Activated naive CD4-positive, alpha-beta T cell treated with anti-CD3 and anti-CD28 coated beads, Interleukin-2, amount 50 U/mL, for 24 hours (primary cell): ENCODE data around the gene MS4A8.
"Not testable (repeated sequence)": the region's sequence is repeated elsewhere in the genome, so short reads cannot be mapped to it uniquely, and the experiment has no call there.

Source experiments
- H3K27ac Mint-ChIP-seq: one replicate; pipeline ENCODE4 v1.8.0; 2021; ENCODE audit warnings: mild to moderate bottlenecking, mixed read lengths
- H3K27me3 Mint-ChIP-seq: one replicate; pipeline ENCODE4 v1.8.0; 2021; ENCODE audit warnings: mixed read lengths
- H3K36me3 Mint-ChIP-seq: one replicate; pipeline ENCODE4 v1.8.0; 2021; ENCODE audit warnings: mixed read lengths
- H3K4me1 Mint-ChIP-seq: one replicate; pipeline ENCODE4 v1.8.0; 2021; ENCODE audit warnings: mixed read lengths
- H3K4me3 Mint-ChIP-seq: one replicate; pipeline ENCODE4 v1.8.0; 2021; ENCODE audit warnings: mild to moderate bottlenecking, mixed read lengths
- H3K9me3 Mint-ChIP-seq: one replicate; pipeline ENCODE4 v1.8.0; 2021; ENCODE audit warnings: mixed read lengths

The MS4A8 gene

DNA sequence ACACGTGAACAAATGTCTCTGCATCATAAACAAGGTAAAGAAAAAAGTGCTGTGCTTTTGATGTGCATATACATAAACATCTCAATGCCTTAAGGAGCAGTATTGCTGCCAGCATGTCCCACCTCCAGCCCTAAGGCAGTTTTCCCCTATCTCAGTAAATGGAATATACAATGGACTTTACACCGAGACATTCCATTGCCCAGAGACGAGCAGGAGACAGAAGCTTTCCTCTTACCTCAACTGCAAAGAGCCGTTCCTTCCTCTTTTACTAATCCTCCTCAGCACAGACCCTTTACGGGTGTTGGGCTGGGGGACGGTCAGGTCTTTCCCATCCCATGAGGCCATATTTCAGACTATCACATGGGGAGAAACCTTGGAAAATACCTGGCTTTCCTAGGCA lies 14.0 kb downstream of the MS4A8 start:
- H3K27me3 Mint-ChIP-seq = peaks cover 16% of the 10 kb centered on the region
- H3K9me3 Mint-ChIP-seq = not testable (repeated sequence)

DNA sequence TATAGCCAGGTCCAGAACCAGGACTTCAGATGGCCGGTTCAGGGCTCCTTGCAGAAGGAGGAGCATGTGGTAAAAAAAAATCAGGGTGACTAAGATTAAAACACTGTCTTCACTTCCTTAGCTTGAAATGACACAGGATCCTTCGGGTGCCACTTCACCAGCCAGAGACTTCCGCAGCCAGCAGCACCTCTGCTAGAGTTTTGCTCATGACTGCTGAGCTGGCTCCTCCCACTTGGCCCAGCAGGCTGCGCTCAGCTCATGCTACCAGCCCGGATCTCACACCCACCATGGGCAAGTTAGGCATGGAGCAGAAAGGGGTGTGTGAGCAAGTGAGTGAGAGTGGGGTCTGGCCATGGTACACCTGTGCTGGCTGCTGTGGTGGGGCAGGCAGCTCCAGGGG lies 18.5 kb downstream of the MS4A8 start:
- Mint-ChIP-seq H3K36me3 (no peaks in the 10 kb centered on the region), H3K4me3 (no peak overlapping the region), H3K4me1 (no peaks in the 10 kb centered on the region), H3K9me3 (peaks cover 9% of the 10 kb centered on the region), H3K27ac (no peak overlapping the region), H3K27me3 (peaks cover 15% of the 10 kb centered on the region)

More for the DNA sequence above, 14.0 kb downstream of the MS4A8 start:
- not testable (repeated sequence) for H3K4me1 Mint-ChIP-seq, H3K27ac Mint-ChIP-seq, H3K4me3 Mint-ChIP-seq, H3K36me3 Mint-ChIP-seq

DNA sequence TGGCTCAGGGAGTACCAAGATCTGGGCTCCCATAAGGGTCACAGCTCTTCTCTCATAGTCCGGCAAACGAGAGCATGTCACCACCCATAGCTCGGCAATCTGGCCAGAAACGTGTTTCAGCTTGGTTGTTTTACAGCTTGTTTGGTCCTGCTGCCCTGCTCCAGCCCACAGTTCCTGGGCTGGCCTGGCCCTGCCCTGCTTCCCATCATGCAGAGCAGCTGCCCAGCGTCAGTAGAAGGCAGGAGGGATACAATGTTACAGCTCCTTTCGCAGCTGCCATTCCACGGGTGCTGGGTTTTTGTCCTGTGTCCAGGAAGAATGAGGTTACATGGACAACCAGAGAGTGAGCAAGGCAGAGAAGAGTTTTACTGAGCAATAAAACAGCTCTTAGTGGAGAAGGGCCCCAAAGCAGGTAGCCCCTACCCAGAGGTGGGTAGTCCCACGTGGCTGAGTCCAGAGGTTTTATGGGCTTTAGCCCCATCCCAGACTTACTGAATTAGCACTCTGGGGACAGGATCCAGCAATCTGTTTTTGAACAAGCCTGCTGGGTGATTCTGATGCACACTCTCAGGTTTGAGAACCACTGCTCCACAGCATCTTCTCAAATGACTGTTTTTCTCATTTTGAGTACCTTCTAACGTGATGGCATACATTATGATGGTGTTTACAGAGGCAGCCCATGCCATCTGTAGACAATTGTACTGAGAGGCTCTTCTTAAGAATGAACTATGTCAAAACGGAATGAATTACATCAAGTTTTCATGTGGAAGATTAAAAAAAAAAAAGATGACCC lies 19.3 kb downstream of the MS4A8 start:
- H3K27me3 Mint-ChIP-seq = peaks cover 12% of the 10 kb centered on the region
- no peaks in the 10 kb centered on the region for H3K36me3 Mint-ChIP-seq
- H3K27ac Mint-ChIP-seq = no peak overlapping the region
- H3K4me1 Mint-ChIP-seq = no peaks in the 10 kb centered on the region
- H3K4me3 Mint-ChIP-seq = no peak overlapping the region
- peaks cover 9% of the 10 kb centered on the region for H3K9me3 Mint-ChIP-seq

DNA sequence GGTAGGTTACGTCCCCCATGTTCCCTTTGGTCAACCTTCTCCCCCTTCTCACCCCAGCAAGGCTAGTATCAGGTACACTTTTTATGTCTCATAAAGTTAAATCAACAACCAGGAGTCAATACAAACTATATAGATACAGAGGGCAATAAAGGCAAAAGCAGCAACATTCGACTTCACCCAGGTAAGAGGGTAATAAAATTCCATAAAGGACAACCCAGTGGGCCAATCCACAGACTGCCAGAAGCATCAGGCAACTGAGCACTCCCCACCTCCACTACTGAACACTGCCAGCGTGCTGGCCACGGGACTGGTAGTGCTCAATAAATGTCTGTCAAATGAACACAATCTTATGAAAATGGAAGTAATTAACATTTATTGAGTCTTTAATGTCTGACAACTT lies 20.0 kb downstream of the MS4A8 start:
- Mint-ChIP-seq H3K27me3 (peaks cover 11% of the 10 kb centered on the region), H3K9me3 (peaks cover 9% of the 10 kb centered on the region), H3K4me3 (no peak overlapping the region)

GRCh38 chr11:60720460-60720859 lies 21.0 kb downstream of the MS4A8 start:
- peaks cover 9% of the 10 kb centered on the region for H3K9me3 Mint-ChIP-seq
- H3K27me3 Mint-ChIP-seq = peaks cover 9% of the 10 kb centered on the region
- H3K4me1 Mint-ChIP-seq = no peaks in the 10 kb centered on the region
- H3K27ac Mint-ChIP-seq = no peak overlapping the region
- H3K36me3 Mint-ChIP-seq = no peaks in the 10 kb centered on the region
- H3K4me3 Mint-ChIP-seq = no peak overlapping the region

More for the DNA sequence above, 20.0 kb downstream of the MS4A8 start:
- H3K36me3 Mint-ChIP-seq = no peaks in the 10 kb centered on the region
- no peak overlapping the region for H3K27ac Mint-ChIP-seq
- no peaks in the 10 kb centered on the region for H3K4me1 Mint-ChIP-seq

GRCh38 chr11:60724420-60724819 lies 25.0 kb downstream of the MS4A8 start, which contains the start of gene MS4A18:
TSS of gene MS4A18 (plus strand) at chr11:60724720.
- H3K27me3 Mint-ChIP-seq = peaks cover 11% of the 10 kb centered on the region
- no peaks in the 10 kb centered on the region for H3K36me3 Mint-ChIP-seq
- H3K27ac Mint-ChIP-seq = no peak within 1 kb of the TSS
- no peak within 1 kb of the TSS for H3K4me3 Mint-ChIP-seq
- H3K4me1 Mint-ChIP-seq = no peaks in the 10 kb centered on the region
- no peaks in the 10 kb centered on the region for H3K9me3 Mint-ChIP-seq

DNA sequence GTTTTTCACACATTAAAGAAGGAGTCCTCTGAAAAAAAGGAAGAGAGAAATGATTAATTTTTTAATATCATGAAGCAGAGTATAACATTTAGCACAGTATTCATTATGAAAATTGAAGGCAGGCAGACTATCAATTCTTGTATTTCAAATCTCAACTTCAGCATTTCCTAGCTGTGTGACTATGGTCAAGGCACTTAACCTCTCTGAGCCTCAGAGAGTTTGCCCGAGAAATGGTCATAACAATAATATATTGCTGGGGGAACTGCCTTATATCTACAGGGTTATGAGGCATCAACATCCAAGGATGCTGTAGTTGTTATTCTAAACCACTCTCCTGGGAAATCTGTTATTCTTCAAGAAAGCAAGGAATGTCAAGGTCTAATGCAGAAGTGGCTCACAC lies 26.2 kb downstream of the MS4A8 start:
- Mint-ChIP-seq H3K27ac (no peak overlapping the region), H3K4me3 (no peak overlapping the region), H3K9me3 (no peaks in the 10 kb centered on the region), H3K36me3 (no peaks in the 10 kb centered on the region), H3K4me1 (no peaks in the 10 kb centered on the region), H3K27me3 (peaks cover 9% of the 10 kb centered on the region)

DNA sequence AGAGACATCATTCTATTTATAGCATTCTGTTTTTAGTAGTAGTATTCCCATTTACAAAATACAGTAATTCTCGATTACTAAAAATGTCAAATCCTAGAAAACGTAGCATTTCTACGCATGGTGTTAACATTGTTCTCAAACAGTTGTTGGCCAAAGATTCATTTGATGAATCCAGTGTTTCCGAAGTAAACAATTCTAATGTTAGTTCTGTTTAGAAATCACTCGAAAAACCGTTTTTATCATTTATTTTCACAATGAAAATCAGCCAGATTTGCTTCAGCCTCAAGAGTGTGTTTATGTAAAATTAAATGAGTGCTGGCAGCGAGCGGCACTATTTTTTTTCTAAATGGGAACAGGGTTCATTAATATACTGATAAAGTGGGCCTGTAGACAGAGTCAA lies 32.2 kb downstream of the MS4A8 start:
- H3K27ac Mint-ChIP-seq = no peak overlapping the region

GRCh38 chr11:60734279-60734678 lies 34.9 kb downstream of the MS4A8 start:
- no peak overlapping the region for H3K27ac Mint-ChIP-seq
- H3K9me3 Mint-ChIP-seq = no peaks in the 10 kb centered on the region
- no peaks in the 10 kb centered on the region for H3K36me3 Mint-ChIP-seq
- H3K27me3 Mint-ChIP-seq = peaks cover 4% of the 10 kb centered on the region
- H3K4me1 Mint-ChIP-seq = no peaks in the 10 kb centered on the region
- H3K4me3 Mint-ChIP-seq = no peak overlapping the region

More for the DNA sequence above, 32.2 kb downstream of the MS4A8 start:
- Mint-ChIP-seq H3K9me3 (no peaks in the 10 kb centered on the region), H3K4me3 (no peak overlapping the region), H3K36me3 (no peaks in the 10 kb centered on the region), H3K4me1 (no peaks in the 10 kb centered on the region), H3K27me3 (peaks cover 7% of the 10 kb centered on the region)

DNA sequence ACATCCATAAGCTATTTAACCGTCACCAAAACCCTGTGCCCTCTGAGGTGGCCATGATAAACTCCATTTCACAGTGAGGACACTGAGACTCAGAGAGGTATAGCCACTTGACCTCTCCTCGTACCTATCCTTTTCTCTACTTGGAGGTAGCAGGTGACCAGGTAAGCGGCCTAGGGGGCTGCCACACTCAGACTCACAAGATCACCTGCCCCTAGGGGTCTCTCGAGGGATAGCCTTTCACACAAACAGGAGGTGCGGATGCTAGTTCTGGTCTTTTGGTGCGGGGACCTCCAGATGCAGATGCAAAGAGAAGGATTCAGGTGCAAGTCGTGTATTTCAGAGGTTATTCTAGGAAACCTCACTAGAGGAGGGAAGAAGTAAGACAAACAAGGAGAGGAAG lies 39.7 kb downstream of the MS4A8 start:
- Mint-ChIP-seq H3K9me3 (no peaks in the 10 kb centered on the region), H3K27ac (no peak overlapping the region), H3K27me3 (peaks cover 4% of the 10 kb centered on the region), H3K4me3 (no peak overlapping the region), H3K36me3 (no peaks in the 10 kb centered on the region), H3K4me1 (no peaks in the 10 kb centered on the region)

DNA sequence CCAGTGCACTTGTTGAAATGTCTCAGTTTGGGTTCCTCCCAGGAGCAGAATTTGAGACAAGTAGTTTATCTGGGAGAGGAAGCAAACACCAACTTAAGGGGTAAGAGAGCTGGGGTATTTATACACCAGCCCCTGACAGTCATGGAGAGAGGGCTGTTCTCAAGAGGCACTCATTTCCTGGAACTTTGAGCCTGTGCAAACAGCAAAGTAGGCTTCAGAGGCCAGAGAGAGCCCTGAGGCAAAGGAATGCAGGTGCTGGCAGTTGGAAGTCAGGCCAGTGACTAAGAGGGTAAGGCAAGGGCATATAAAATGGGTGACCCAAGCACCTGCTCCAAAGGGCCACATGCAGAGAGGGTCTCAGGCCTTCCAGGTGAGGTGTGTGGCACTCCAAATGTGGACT lies 41.2 kb downstream of the MS4A8 start:
- Mint-ChIP-seq H3K4me3 (no peak overlapping the region), H3K27me3 (peaks cover 7% of the 10 kb centered on the region), H3K9me3 (no peaks in the 10 kb centered on the region), H3K36me3 (no peaks in the 10 kb centered on the region), H3K27ac (no peak overlapping the region), H3K4me1 (no peaks in the 10 kb centered on the region)

GRCh38 chr11:60741421-60741820 lies 42.0 kb downstream of the MS4A8 start:
- Mint-ChIP-seq H3K4me1 (no peaks in the 10 kb centered on the region), H3K9me3 (no peaks in the 10 kb centered on the region), H3K4me3 (no peak overlapping the region), H3K27me3 (peaks cover 7% of the 10 kb centered on the region), H3K36me3 (no peaks in the 10 kb centered on the region), H3K27ac (no peak overlapping the region)

DNA sequence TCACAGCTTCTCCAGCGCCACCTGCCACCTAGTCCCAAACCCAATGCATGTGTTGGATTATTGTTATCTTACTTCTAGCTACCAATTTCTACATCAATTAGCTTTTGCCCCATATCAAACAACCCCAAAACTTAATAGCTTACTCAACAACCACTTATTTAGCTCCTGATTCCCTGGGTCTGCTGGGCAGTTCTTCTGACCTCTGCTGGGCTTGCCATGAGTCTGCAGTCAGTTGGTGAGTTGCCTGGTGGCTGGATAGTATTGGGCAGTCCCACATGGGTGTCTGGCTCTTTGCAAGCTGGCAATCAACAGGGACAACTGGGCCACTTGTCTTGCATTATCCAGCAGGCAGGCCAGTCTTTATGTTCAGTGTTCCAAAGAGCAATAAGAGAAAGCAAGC lies 43.6 kb downstream of the MS4A8 start:
- Mint-ChIP-seq H3K4me3 (no peak overlapping the region), H3K27me3 (peaks cover 7% of the 10 kb centered on the region), H3K9me3 (no peaks in the 10 kb centered on the region), H3K27ac (no peak overlapping the region), H3K4me1 (no peaks in the 10 kb centered on the region), H3K36me3 (no peaks in the 10 kb centered on the region)

GRCh38 chr11:60744114-60744513 lies 44.7 kb downstream of the MS4A8 start:
- no peaks in the 10 kb centered on the region for H3K9me3 Mint-ChIP-seq
- no peak overlapping the region for H3K4me3 Mint-ChIP-seq
- H3K27me3 Mint-ChIP-seq = peaks cover 2% of the 10 kb centered on the region
- no peak overlapping the region for H3K27ac Mint-ChIP-seq
- no peaks in the 10 kb centered on the region for H3K4me1 Mint-ChIP-seq
- H3K36me3 Mint-ChIP-seq = no peaks in the 10 kb centered on the region

DNA sequence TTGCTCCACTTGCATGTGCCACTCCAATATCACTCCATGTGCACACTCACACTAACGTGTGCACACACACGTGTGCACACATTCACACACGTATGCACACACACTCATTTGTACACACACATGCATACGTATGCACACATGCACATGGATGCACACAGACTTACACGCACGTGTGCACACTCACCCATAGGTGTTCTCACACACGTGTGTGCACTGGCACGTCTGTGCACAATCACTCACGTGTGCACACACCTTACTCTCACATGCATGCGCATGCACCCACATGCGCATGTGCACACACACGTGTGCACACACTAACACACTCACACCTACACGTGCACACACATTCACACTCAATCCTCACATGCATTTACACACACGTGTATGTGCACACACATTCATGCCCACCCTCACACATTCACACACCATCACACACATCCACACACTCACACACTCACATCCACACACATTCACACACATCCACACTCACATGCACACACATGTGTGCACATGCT lies 48.0 kb downstream of the MS4A8 start:
- H3K27ac Mint-ChIP-seq = no peak overlapping the region
- H3K9me3 Mint-ChIP-seq = no peaks in the 10 kb centered on the region
- H3K4me3 Mint-ChIP-seq = no peak overlapping the region
- H3K4me1 Mint-ChIP-seq = no peaks in the 10 kb centered on the region
- no peaks in the 10 kb centered on the region for H3K36me3 Mint-ChIP-seq
- peaks cover 12% of the 10 kb centered on the region for H3K27me3 Mint-ChIP-seq

- peaks cover 18% of the 10 kb centered on the region for H3K27me3 Mint-ChIP-seq
- no peaks in the 10 kb centered on the region for H3K36me3 Mint-ChIP-seq
Measured at GRCh38 chr11:60748225-60748624, 48.8 kb downstream of the MS4A8 start.

DNA sequence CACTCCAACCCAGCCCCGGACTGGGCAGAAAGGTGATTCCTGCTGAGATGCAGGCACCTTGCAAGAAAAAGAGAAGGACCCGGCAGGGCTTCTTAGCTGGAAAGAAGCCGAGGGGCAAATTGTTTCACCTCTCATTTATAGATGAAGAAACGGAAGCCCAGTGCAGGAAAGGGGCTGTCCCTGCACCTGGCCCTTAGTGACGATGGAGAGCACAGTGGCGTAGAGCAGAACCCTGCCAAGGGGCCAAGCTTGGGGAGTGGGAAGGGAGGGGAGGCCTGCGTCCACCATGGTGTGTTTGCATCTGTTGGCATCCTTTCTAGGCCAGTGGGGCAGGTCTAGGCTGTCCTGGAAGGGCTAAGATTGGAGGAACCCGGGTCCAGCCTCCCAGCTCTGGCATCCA lies 49.4 kb downstream of the MS4A8 start:
- Mint-ChIP-seq H3K27ac (no peak overlapping the region), H3K4me3 (no peak overlapping the region), H3K9me3 (no peaks in the 10 kb centered on the region), H3K36me3 (no peaks in the 10 kb centered on the region), H3K27me3 (peaks cover 20% of the 10 kb centered on the region), H3K4me1 (no peaks in the 10 kb centered on the region)

More at GRCh38 chr11:60748225-60748624, 48.8 kb downstream of the MS4A8 start:
- Mint-ChIP-seq H3K4me3 (no peak overlapping the region), H3K27ac (no peak overlapping the region), H3K9me3 (no peaks in the 10 kb centered on the region), H3K4me1 (no peaks in the 10 kb centered on the region)
